Measurements from ENCODE around the gene TNFRSF8. TPM values are rescaled to one million over a fixed set of nuclear protein-coding genes. Genes with fewer than 3 reads are reported as not detected.

The TNFRSF8 gene
- total RNA-seq, 3 donors from 2014 or later (not counting 1 experiment from before 2014, with no cell fraction given) = 0.34 to 1.7 (median 0.50) TPM

DNA sequence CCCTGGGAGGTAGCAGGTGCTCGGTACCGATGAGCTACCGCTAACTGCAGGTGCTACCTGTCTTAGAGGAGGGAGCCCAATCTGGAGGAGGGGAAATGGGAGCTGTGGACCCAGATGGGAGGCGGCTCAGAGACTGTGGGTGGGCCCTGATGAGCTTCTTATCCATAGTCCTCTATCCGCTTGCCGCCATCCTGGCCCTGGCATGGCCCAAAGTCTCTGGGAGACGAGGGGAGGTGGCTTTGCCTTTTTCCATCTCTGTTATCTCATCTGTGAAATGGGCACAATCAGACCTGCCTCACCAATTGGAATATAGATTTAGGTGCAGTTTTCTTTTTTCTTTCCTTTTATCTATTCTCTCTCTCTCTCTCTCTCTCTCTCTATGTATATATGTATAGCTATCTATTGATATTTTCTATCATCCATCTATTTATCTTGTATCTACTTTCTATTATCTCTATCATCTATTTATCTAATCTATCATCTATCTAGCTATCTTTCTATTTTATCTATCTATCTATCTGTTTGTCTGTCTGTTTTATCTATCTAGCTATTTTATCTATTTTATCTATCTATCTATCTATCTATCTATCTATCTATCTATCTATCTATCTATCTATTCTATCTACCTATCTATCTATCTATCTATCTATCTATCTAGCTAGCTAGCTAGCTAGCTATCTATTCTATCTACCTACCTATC, 120.1 kb downstream of the TNFRSF8 start:
- no peak overlapping the region for H3K27ac ChIP-seq (ENCODE audit: low read length)

GRCh38 chr1:12184008-12184681, 121.0 kb downstream of the TNFRSF8 start:
- Histone ChIP-seq H3K27me3 (ENCODE audit: control insufficient read depth, insufficient read depth, low read length) (no peaks in the 10 kb centered on the region), H3K4me3 (ENCODE audit: low read length) (no peak overlapping the region), H3K27ac (ENCODE audit: low read length) (peak overlapping the region; percentile 46), H3K36me3 (ENCODE audit: control insufficient read depth, insufficient read depth, low read length) (peaks cover 43% of the 10 kb centered on the region), H3K4me1 (ENCODE audit: control insufficient read depth, insufficient read depth, low read length) (peaks cover 94% of the 10 kb centered on the region), H3K9me3 (ENCODE audit: control insufficient read depth, insufficient read depth, low read length) (no peaks in the 10 kb centered on the region)
- H3K4me3 Mint-ChIP-seq = peak overlapping the region; percentile 55
- TF ChIP-seq CTCF (IDR thresholded peaks at IDR 0.05) = no peak
- H3K9me3 Mint-ChIP-seq = no peaks in the 10 kb centered on the region
- H3K36me3 Mint-ChIP-seq = no peaks in the 10 kb centered on the region
- peak overlapping the region; percentile 99 for H3K27ac Mint-ChIP-seq
- intact Hi-C loops (cut with micrococcal nuclease) = no loop called here
- H3K27me3 Mint-ChIP-seq (ENCODE audit: low read depth in 2 of 2) = no peaks in the 10 kb centered on the region
- ATAC-seq (peak; percentile 36 to 63 (median 48)), DNase-seq (no peak)
- WGBS (ENCODE audit: insufficient coverage) = 34% methylated on average over 8 of the region's 10 CpGs
- peaks cover 66 to 97% of the 10 kb centered on the region in 2 donors for H3K4me1 Mint-ChIP-seq

More for the DNA sequence above, 120.1 kb downstream of the TNFRSF8 start:
- Histone ChIP-seq H3K9me3 (ENCODE audit: control insufficient read depth, insufficient read depth, low read length) (no peaks in the 10 kb centered on the region), H3K27me3 (ENCODE audit: control insufficient read depth, insufficient read depth, low read length) (no peaks in the 10 kb centered on the region), H3K4me3 (ENCODE audit: low read length) (no peak overlapping the region), H3K36me3 (ENCODE audit: control insufficient read depth, insufficient read depth, low read length) (peaks cover 38% of the 10 kb centered on the region), H3K4me1 (ENCODE audit: control insufficient read depth, insufficient read depth, low read length) (peaks cover 95% of the 10 kb centered on the region)
- H3K9me3 Mint-ChIP-seq = no peaks in the 10 kb centered on the region
- TF ChIP-seq CTCF (IDR thresholded peaks at IDR 0.05) = no peak
- no peaks in the 10 kb centered on the region for H3K36me3 Mint-ChIP-seq
- H3K27me3 Mint-ChIP-seq (ENCODE audit: low read depth in 2 of 2) = no peaks in the 10 kb centered on the region
- peaks cover 68 to 97% of the 10 kb centered on the region in 2 donors for H3K4me1 Mint-ChIP-seq
- intact Hi-C loops (cut with micrococcal nuclease) = no loop called here
- ATAC-seq (no peak), DNase-seq (no peak)
- no peak overlapping the region for H3K4me3 Mint-ChIP-seq
- WGBS (ENCODE audit: insufficient coverage) = 92% methylated on average over 7 of the region's 7 CpGs
- H3K27ac Mint-ChIP-seq = peak overlapping the region; percentile 99

DNA sequence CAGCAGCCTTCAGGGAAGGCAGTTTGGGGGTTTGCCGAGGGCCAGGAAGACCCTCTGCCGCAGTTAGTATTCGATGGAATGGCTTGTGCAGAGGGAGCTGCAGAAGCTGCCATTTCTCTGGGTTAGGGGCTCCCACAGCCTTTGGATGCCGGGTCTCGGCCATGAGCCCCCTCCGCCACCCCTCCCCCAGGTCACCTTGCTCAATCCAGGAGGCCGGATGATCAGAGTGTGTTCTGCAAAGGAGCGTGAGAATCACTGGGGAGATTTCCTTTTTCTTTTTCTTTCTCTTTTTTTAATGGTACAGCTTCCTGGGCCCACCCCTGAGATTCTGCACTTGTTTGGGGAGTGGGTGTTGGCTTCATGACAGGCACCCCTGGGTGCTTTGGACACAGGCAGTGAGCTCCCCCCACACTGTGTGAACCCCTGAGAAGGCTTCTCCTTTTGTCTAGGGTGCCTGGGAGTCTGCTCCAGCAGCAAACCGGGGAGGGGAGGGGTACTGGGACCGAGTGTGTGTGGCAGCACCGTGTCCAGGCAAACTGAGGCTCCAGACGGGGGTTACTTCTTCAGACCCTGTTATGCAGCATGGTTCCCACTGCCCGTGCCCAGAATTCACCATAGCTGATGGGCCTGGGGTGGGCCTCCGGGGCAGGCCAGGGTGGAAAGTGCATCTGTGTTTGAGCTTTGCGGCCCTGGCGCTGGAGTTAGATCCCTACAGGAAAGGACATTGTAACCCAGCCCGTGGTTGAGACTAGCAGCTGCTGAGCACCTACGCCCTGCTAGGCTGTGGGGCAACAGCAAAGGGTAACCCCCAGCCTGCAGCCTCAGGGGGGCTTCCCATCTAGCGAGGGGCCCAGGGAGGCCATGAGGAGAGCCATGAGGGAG, 122.2 kb downstream of the TNFRSF8 start:
- Histone ChIP-seq H3K27me3 (ENCODE audit: control insufficient read depth, insufficient read depth, low read length) (no peaks in the 10 kb centered on the region), H3K9me3 (ENCODE audit: control insufficient read depth, insufficient read depth, low read length) (no peaks in the 10 kb centered on the region), H3K4me3 (ENCODE audit: low read length) (no peak overlapping the region), H3K27ac (ENCODE audit: low read length) (peak overlapping the region; percentile 46), H3K36me3 (ENCODE audit: control insufficient read depth, insufficient read depth, low read length) (peaks cover 40% of the 10 kb centered on the region), H3K4me1 (ENCODE audit: control insufficient read depth, insufficient read depth, low read length) (peaks cover 89% of the 10 kb centered on the region)
- H3K27ac Mint-ChIP-seq = peak overlapping the region; percentile 99
- intact Hi-C loops (cut with micrococcal nuclease) = no loop called here
- H3K4me1 Mint-ChIP-seq = peaks cover 67 to 96% of the 10 kb centered on the region in 2 donors
- H3K36me3 Mint-ChIP-seq = no peaks in the 10 kb centered on the region
- no peaks in the 10 kb centered on the region for H3K9me3 Mint-ChIP-seq
- H3K27me3 Mint-ChIP-seq (ENCODE audit: low read depth in 2 of 2) = no peaks in the 10 kb centered on the region
- peak overlapping the region; percentile 52 for H3K4me3 Mint-ChIP-seq
- TF ChIP-seq CTCF (IDR thresholded peaks at IDR 0.05) = no peak
- 85% methylated on average over 19 of the region's 19 CpGs for WGBS (ENCODE audit: insufficient coverage)
- ATAC-seq (no peak), DNase-seq (no peak)
